T-helper 2 cell (primary cell): ENCODE data around the gene TFAP2A.

Experiments used
- DNase-seq, 5 experiments: peaks; one replicate each; pipeline versions ENCODE4 v3.0.0 to v3.0.0-alpha.2; 2012 to 2022
- total RNA-seq, 2 donors: gene quantifications; one replicate each; lab custom pipeline; 2026; lab: John Stamatoyannopoulos, UW

Gene TFAP2A
- 0 to 0.40 reads per million in 2 donors for total RNA-seq

GRCh38 chr6:10414756-10415616 lies at the start of gene TFAP2A:
Gene TFAP2A, minus strand, starts transcription at chr6:10415074. Its CDS starts 83 bp downstream, at chr6:10414991.
- DNase-seq = no peak

GRCh38 chr6:10463491-10464481 lies 48.9 kb upstream of the TFAP2A start:
- DNase-seq = no peak

GRCh38 chr6:10463040-10463439 lies 48.2 kb upstream of the TFAP2A start:
- DNase-seq = no peak

GRCh38 chr6:10461850-10462249 lies 47.0 kb upstream of the TFAP2A start:
- no peak for DNase-seq

GRCh38 chr6:10460096-10460495 lies 45.2 kb upstream of the TFAP2A start:
- DNase-seq = no peak

- no peak for DNase-seq
These were observed 43.4 kb upstream of the TFAP2A start for GRCh38 chr6:10458287-10458686.

GRCh38 chr6:10453596-10453995 lies 38.7 kb upstream of the TFAP2A start:
- no peak for DNase-seq

- no peak for DNase-seq
These were observed 37.1 kb upstream of the TFAP2A start for GRCh38 chr6:10451828-10452509.

GRCh38 chr6:10451394-10451793 lies 36.5 kb upstream of the TFAP2A start:
- no peak for DNase-seq

- no peak for DNase-seq
These were observed 34.9 kb upstream of the TFAP2A start for GRCh38 chr6:10449751-10450150.

- DNase-seq = no peak
These were observed 33.2 kb upstream of the TFAP2A start for GRCh38 chr6:10448096-10448495.

- DNase-seq = no peak
These were observed 31.7 kb upstream of the TFAP2A start for GRCh38 chr6:10446548-10446947.

- no peak for DNase-seq
These were observed 26.8 kb upstream of the TFAP2A start for GRCh38 chr6:10441655-10442009.

GRCh38 chr6:10441004-10441654 lies 26.3 kb upstream of the TFAP2A start:
- DNase-seq = no peak

GRCh38 chr6:10437891-10438290 lies 23.0 kb upstream of the TFAP2A start:
- no peak for DNase-seq

GRCh38 chr6:10434235-10434634 lies 19.4 kb upstream of the TFAP2A start:
- DNase-seq = no peak

GRCh38 chr6:10433322-10433721 lies 18.4 kb upstream of the TFAP2A start:
- no peak for DNase-seq

- no peak for DNase-seq
These were observed 16.7 kb upstream of the TFAP2A start for GRCh38 chr6:10431423-10432164.

- no peak for DNase-seq
These were observed 15.0 kb upstream of the TFAP2A start for GRCh38 chr6:10429638-10430427.

- no peak for DNase-seq
These were observed 12.0 kb upstream of the TFAP2A start for GRCh38 chr6:10426781-10427279.
